ENCODE measurements around the gene RFLNA.

- no peak for TF ChIP-seq CTCF (IDR thresholded peaks at IDR 0.05 in 4 of 5, conservative IDR thresholded peaks at IDR 0.05 in 1 of 5)
- TF ChIP-seq POLR2A (IDR thresholded peaks at IDR 0.05), result no peak
These were observed 57.9 kb downstream of the RFLNA start for GRCh38 chr12:124352839-124353238.
